ENCODE measurements around the gene KCTD5. TPM values are rescaled to one million over a fixed set of nuclear protein-coding genes. Genes with fewer than 3 reads are reported as not detected.
A peak's percentile ranks its signal among the peaks of the same experiment; 100 is the strongest.
"Not testable (repeated sequence)": the region's sequence is repeated elsewhere in the genome, so short reads cannot be mapped to it uniquely, and the experiment has no call there.

The KCTD5 gene
- total RNA-seq, 1 donor from 2014 or later = 27.3 TPM

- H3K27me3 Mint-ChIP-seq (ENCODE audit: low read depth) = peaks cover 2% of the 10 kb centered on the region
- H3K36me3 Mint-ChIP-seq (ENCODE audit: low read depth) = no peaks in the 10 kb centered on the region
- no peak overlapping the region for H3K27ac Mint-ChIP-seq (ENCODE audit: unreplicated experiment)
- no peak for TF ChIP-seq CTCF (IDR thresholded peaks at IDR 0.05)
- DNase-seq (ENCODE audit: low spot score) = peak; percentile 92
- H3K4me1 Mint-ChIP-seq (ENCODE audit: low read depth) = peaks cover 10% of the 10 kb centered on the region
- no peaks in the 10 kb centered on the region for H3K9me3 Mint-ChIP-seq (ENCODE audit: low read depth)
- H3K4me3 Mint-ChIP-seq (ENCODE audit: unreplicated experiment) = no peak overlapping the region
Measured at GRCh38 chr16:2719328-2720063, 37.2 kb downstream of the KCTD5 start.

GRCh38 chr16:2720064-2720457 is 37.7 kb downstream of the KCTD5 start, which contains the start of gene PRSS27:
Gene PRSS27 (minus strand): TSS chr16:2720224. CDS start chr16:2720160, 64 bp downstream.
- Mint-ChIP-seq H3K27me3 (ENCODE audit: low read depth) (peaks cover 3% of the 10 kb centered on the region), H3K4me1 (ENCODE audit: low read depth) (peaks cover 7% of the 10 kb centered on the region), H3K36me3 (ENCODE audit: low read depth) (no peaks in the 10 kb centered on the region), H3K4me3 (ENCODE audit: unreplicated experiment) (peak within 1 kb of the TSS; percentile 76), H3K27ac (ENCODE audit: unreplicated experiment) (peak within 1 kb of the TSS; percentile 49), H3K9me3 (ENCODE audit: low read depth) (no peaks in the 10 kb centered on the region)
- DNase-seq (ENCODE audit: low spot score) = peak; percentile 91
- no peak for TF ChIP-seq CTCF (IDR thresholded peaks at IDR 0.05)

GRCh38 chr16:2720719-2721633 is 38.7 kb downstream of the KCTD5 start:
- peaks cover 4% of the 10 kb centered on the region for H3K4me1 Mint-ChIP-seq (ENCODE audit: low read depth)

GRCh38 chr16:2721634-2722173 is 39.4 kb downstream of the KCTD5 start:
- H3K9me3 Mint-ChIP-seq (ENCODE audit: low read depth); H3K27me3 Mint-ChIP-seq (ENCODE audit: low read depth); H3K4me1 Mint-ChIP-seq (ENCODE audit: low read depth); H3K36me3 Mint-ChIP-seq (ENCODE audit: low read depth); DNase-seq (ENCODE audit: low spot score); H3K27ac Mint-ChIP-seq (ENCODE audit: unreplicated experiment): not testable (repeated sequence)
- H3K4me3 Mint-ChIP-seq (ENCODE audit: unreplicated experiment) = peak overlapping the region; percentile 57

More at GRCh38 chr16:2720719-2721633, 38.7 kb downstream of the KCTD5 start:
- H3K27ac Mint-ChIP-seq (ENCODE audit: unreplicated experiment) = peak overlapping the region; percentile 49
- DNase-seq (ENCODE audit: low spot score) = peak; percentile 95
- no peaks in the 10 kb centered on the region for H3K9me3 Mint-ChIP-seq (ENCODE audit: low read depth)
- peaks cover 3% of the 10 kb centered on the region for H3K27me3 Mint-ChIP-seq (ENCODE audit: low read depth)
- no peaks in the 10 kb centered on the region for H3K36me3 Mint-ChIP-seq (ENCODE audit: low read depth)
- TF ChIP-seq CTCF (IDR thresholded peaks at IDR 0.05) = peak; percentile 85
- H3K4me3 Mint-ChIP-seq (ENCODE audit: unreplicated experiment) = peak overlapping the region; percentile 76

GRCh38 chr16:2724088-2724676 is 41.9 kb downstream of the KCTD5 start:
- no peak for TF ChIP-seq CTCF (IDR thresholded peaks at IDR 0.05)
- no peaks in the 10 kb centered on the region for H3K36me3 Mint-ChIP-seq (ENCODE audit: low read depth)
- H3K9me3 Mint-ChIP-seq (ENCODE audit: low read depth) = no peaks in the 10 kb centered on the region
- no peak overlapping the region for H3K4me3 Mint-ChIP-seq (ENCODE audit: unreplicated experiment)
- H3K27ac Mint-ChIP-seq (ENCODE audit: unreplicated experiment) = no peak overlapping the region
- DNase-seq (ENCODE audit: low spot score) = no peak
- peaks cover 3% of the 10 kb centered on the region for H3K27me3 Mint-ChIP-seq (ENCODE audit: low read depth)
- peaks cover 3% of the 10 kb centered on the region for H3K4me1 Mint-ChIP-seq (ENCODE audit: low read depth)
